ENCODE results near the gene SLC39A13.

GRCh38 chr11:47395223-47396048 lies 13.0 kb upstream of the SLC39A13 start:
- TF ChIP-seq EZH2 (IDR thresholded peaks at IDR 0.05; ENCODE audit: insufficient read depth, low read length) (no peak), CTCF (IDR thresholded peaks at IDR 0.05; ENCODE audit: insufficient read depth, low read depth, low read length) (no peak)
